ENCODE measurements around the gene GPT2.

Gene GPT2
- 0.94 reads per million for total RNA-seq

GRCh38 chr16:46883690-46884512 lies at the start of gene GPT2:
TSS of gene GPT2 (plus strand) at chr16:46884362. CDS start at chr16:46884716, 354 bp downstream.
- peak; percentile 43 for DNase-seq

GRCh38 chr16:46836534-46837530 lies 47.3 kb upstream of the GPT2 start:
- no peak for DNase-seq

GRCh38 chr16:46839986-46840443 lies 44.1 kb upstream of the GPT2 start:
- DNase-seq: no peak

- DNase-seq: no peak
Observed at GRCh38 chr16:46842192-46842895, 41.8 kb upstream of the GPT2 start.

- no peak for DNase-seq
Observed at GRCh38 chr16:46843898-46844642, 40.1 kb upstream of the GPT2 start.

GRCh38 chr16:46844771-46845170 lies 39.4 kb upstream of the GPT2 start:
- no peak for DNase-seq

GRCh38 chr16:46845952-46846351 lies 38.2 kb upstream of the GPT2 start:
- no peak for DNase-seq

- DNase-seq: no peak
Observed at GRCh38 chr16:46848768-46849764, 35.1 kb upstream of the GPT2 start.

GRCh38 chr16:46850619-46851555 lies 33.3 kb upstream of the GPT2 start:
- no peak for DNase-seq

- DNase-seq: no peak
Observed at GRCh38 chr16:46852130-46852529, 32.0 kb upstream of the GPT2 start.

GRCh38 chr16:46853713-46854443 lies 30.3 kb upstream of the GPT2 start:
- DNase-seq: peak; percentile 42

- DNase-seq: no peak
Observed at GRCh38 chr16:46854846-46855245, 29.3 kb upstream of the GPT2 start.

- DNase-seq: no peak
Observed at GRCh38 chr16:46855389-46855788, 28.8 kb upstream of the GPT2 start.

GRCh38 chr16:46857368-46857945 lies 26.7 kb upstream of the GPT2 start:
- DNase-seq: no peak

- no peak for DNase-seq
Observed at GRCh38 chr16:46858151-46858550, 26.0 kb upstream of the GPT2 start.

GRCh38 chr16:46859719-46860152 lies 24.4 kb upstream of the GPT2 start:
- DNase-seq: no peak

- no peak for DNase-seq
Observed at GRCh38 chr16:46862555-46863447, 21.4 kb upstream of the GPT2 start.

Measured in effector CD4-positive, alpha-beta T cell (primary cell).